BLaER1 treated with 17β-estradiol and CSF1 and Interleukin-3, amounts not matched to agents 10 nM and 100 nM (cell line): ENCODE results near the gene MXD1.

ENCODE experiments used
- H3K27ac ChIP-seq, 11 experiments: shearing (Covaris generic); formaldehyde crosslinking; 2 replicates each; pipeline ENCODE4 v1.8.1; 2022
- H3K27me3 ChIP-seq, 11 experiments: shearing (Covaris generic); formaldehyde crosslinking; 2 replicates each; pipeline ENCODE4 v1.8.1; 2022
- H3K36me3 ChIP-seq, 11 experiments: shearing (Covaris generic); formaldehyde crosslinking; 2 replicates each; pipeline ENCODE4 v1.8.1; 2022
- H3K4me1 ChIP-seq, 10 experiments: shearing (Covaris generic); formaldehyde crosslinking; 2 replicates each; pipeline ENCODE4 v1.8.1; 2022
- H3K4me2 ChIP-seq, 11 experiments: shearing (Covaris generic); formaldehyde crosslinking; 2 replicates each; pipeline ENCODE4 v1.8.1; 2022
- H3K4me3 ChIP-seq, 10 experiments: shearing (Covaris generic); formaldehyde crosslinking; 2 replicates each; pipeline ENCODE4 v1.8.1; 2022
- H3K9ac ChIP-seq, 11 experiments: shearing (Covaris generic); formaldehyde crosslinking; 2 replicates each; pipeline ENCODE4 v1.8.1; 2022
- H3K9me3 ChIP-seq, 11 experiments: shearing (Covaris generic); formaldehyde crosslinking; replicated peaks in 1 of 11; 2 replicates each; pipeline ENCODE4 v1.8.1; 2022
- H4K20me1 ChIP-seq, 11 experiments: shearing (Covaris generic); formaldehyde crosslinking; 2 replicates each; pipeline ENCODE4 v1.8.1; 2022
- Cebpa-rat ChIP-seq, 11 experiments: shearing (Covaris generic); IDR thresholded peaks; 2 replicates each; pipeline ENCODE4 v1.8.1; 2022

The MXD1 gene

GRCh38 chr2:69985688-69986087 is 70.8 kb downstream of the MXD1 start:
- Histone ChIP-seq H3K27ac (peak overlapping the region in 4 of 11 experiments; percentile 37 to 82 (median 72); a peak in 8 of 22 replicates), H3K4me1 (peaks cover 0 to 80% (median 15%) of the 10 kb centered on the region in 10 experiments; a peak in 15 of 20 replicates), H3K4me3 (no peak overlapping the region), H3K36me3 (peaks cover 0 to 5% (median 0%) of the 10 kb centered on the region in 11 experiments; a peak in 4 of 22 replicates), H4K20me1 (no peaks in the 10 kb centered on the region), H3K27me3 (no peaks in the 10 kb centered on the region), H3K9me3 (0 out of 22 replicates have a peak, but pooled peaks cover 0 to 7% (median 0%) of the 10 kb centered on the region in 11 experiments), H3K9ac (peak overlapping the region in 3 of 11 experiments; percentile 15 to 54 (median 15); a peak in 4 of 22 replicates), H3K4me2 (peak overlapping the region in 5 of 11 experiments; percentile 43 to 81 (median 71); a peak in 11 of 22 replicates)
- peak in 9 of 11 experiments; percentile 8 to 89 (median 57); a peak in 11 of 22 replicates for TF ChIP-seq Cebpa-rat (IDR thresholded peaks at IDR 0.05)

GRCh38 chr2:69986691-69987090 is 71.8 kb downstream of the MXD1 start:
- Histone ChIP-seq H3K4me2 (peak overlapping the region in 3 of 11 experiments; percentile 71 to 81 (median 76); a peak in 6 of 22 replicates), H3K36me3 (peaks cover 0 to 10% (median 0%) of the 10 kb centered on the region in 11 experiments; a peak in 4 of 22 replicates), H3K4me3 (no peak overlapping the region), H3K27me3 (no peaks in the 10 kb centered on the region), H3K9me3 (0 out of 22 replicates have a peak, but pooled peaks cover 0 to 7% (median 0%) of the 10 kb centered on the region in 11 experiments), H4K20me1 (no peaks in the 10 kb centered on the region), H3K9ac (peak overlapping the region in 3 of 11 experiments; percentile 15 to 54 (median 15); a peak in 4 of 22 replicates), H3K4me1 (peaks cover 0 to 90% (median 15%) of the 10 kb centered on the region in 10 experiments; a peak in 15 of 20 replicates), H3K27ac (peak overlapping the region in 5 of 11 experiments; percentile 23 to 82 (median 64); a peak in 10 of 22 replicates)
- no peak for TF ChIP-seq Cebpa-rat (IDR thresholded peaks at IDR 0.05)

- H4K20me1 ChIP-seq: no peaks in the 10 kb centered on the region
- no peak overlapping the region for H3K27ac ChIP-seq
- peaks cover 0 to 19% (median 4%) of the 10 kb centered on the region in 11 experiments; a peak in 8 of 22 replicates for H3K36me3 ChIP-seq
- H3K4me3 ChIP-seq: no peak overlapping the region
- no peak for TF ChIP-seq Cebpa-rat (IDR thresholded peaks at IDR 0.05)
- H3K9me3 ChIP-seq: 0 out of 22 replicates have a peak, but pooled peaks cover 0 to 7% (median 0%) of the 10 kb centered on the region in 11 experiments
- peaks cover 0 to 100% (median 15%) of the 10 kb centered on the region in 10 experiments; a peak in 15 of 20 replicates for H3K4me1 ChIP-seq
- no peaks in the 10 kb centered on the region for H3K27me3 ChIP-seq
- H3K9ac ChIP-seq: no peak overlapping the region
- H3K4me2 ChIP-seq: peak overlapping the region in 2 of 11 experiments; percentile 76 to 81; a peak in 2 of 22 replicates
Observed at GRCh38 chr2:69988086-69988635, 73.3 kb downstream of the MXD1 start.

DNA sequence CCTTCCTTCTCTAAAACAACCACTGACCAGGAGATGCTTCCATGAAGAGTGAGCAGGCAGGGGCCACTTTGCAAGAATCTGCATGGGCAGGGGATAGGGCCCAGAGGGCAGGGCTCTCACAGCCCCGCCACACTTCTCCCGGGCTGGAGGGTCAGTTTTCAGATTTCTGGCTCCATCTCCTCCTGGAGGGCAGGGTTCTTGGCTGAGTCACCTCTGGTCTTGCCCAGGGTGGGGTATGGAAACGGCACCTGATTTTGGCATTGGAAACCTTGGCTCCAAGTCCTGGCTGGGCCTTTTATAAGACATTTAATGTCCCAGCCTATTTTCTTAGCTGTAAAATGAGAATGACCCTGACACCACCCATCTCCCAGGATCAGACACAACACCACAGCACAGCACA is 74.1 kb downstream of the MXD1 start:
- Histone ChIP-seq H3K9ac (no peak overlapping the region), H3K4me1 (peaks cover 0 to 100% (median 15%) of the 10 kb centered on the region in 10 experiments; a peak in 15 of 20 replicates), H3K27me3 (no peaks in the 10 kb centered on the region), H4K20me1 (no peaks in the 10 kb centered on the region), H3K4me3 (no peak overlapping the region), H3K4me2 (peak overlapping the region in 3 of 11 experiments; percentile 28 to 55 (median 38); a peak in 6 of 22 replicates), H3K27ac (peak overlapping the region in 3 of 11 experiments; percentile 7 to 35 (median 29); a peak in 6 of 22 replicates), H3K9me3 (0 out of 22 replicates have a peak, but pooled peaks cover 0 to 7% (median 0%) of the 10 kb centered on the region in 11 experiments), H3K36me3 (peaks cover 4 to 28% (median 12%) of the 10 kb centered on the region in 11 experiments; a peak in 19 of 22 replicates)
- no peak for TF ChIP-seq Cebpa-rat (IDR thresholded peaks at IDR 0.05)

DNA sequence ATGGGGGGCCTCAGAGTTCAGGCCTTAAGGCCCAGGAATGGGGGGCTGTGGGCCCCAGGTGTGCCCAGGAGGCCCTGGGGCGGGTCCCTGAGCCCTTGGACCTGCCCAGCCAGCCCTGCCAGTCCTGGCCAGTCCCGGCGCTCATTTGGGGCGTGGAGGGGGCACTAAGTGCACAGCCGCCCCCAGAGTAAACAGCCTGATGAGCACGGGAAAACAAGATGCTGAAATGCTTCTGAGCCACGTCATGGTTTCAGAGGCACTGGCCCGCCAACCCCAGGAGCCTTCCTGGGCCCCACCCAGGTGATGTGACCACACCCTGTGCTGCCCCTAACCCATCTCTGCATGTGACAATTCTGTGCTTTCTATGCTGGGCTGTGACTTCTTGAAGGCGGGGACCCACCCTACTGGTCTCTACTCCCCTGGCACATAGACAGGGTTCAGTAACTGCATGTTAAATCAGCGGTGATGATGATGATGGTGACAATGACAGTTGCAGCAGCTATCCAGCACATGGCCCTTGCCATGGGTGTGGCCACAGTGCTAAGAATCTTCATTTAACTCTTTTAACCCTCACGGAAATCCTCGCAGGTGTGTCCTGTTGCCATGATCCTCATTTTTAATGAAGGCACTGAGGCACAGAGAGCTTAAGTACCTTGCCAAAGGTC is 74.7 kb downstream of the MXD1 start:
- Histone ChIP-seq H3K4me3 (no peak overlapping the region), H3K4me2 (peak overlapping the region in 4 of 11 experiments; percentile 16 to 55 (median 33); a peak in 8 of 22 replicates), H3K4me1 (peaks cover 0 to 100% (median 15%) of the 10 kb centered on the region in 10 experiments; a peak in 15 of 20 replicates), H3K27ac (peak overlapping the region in 3 of 11 experiments; percentile 7 to 35 (median 29); a peak in 5 of 22 replicates), H4K20me1 (no peaks in the 10 kb centered on the region), H3K9me3 (0 out of 22 replicates have a peak, but pooled peaks cover 0 to 7% (median 0%) of the 10 kb centered on the region in 11 experiments), H3K36me3 (peaks cover 8 to 33% (median 18%) of the 10 kb centered on the region in 11 experiments; a peak in 19 of 22 replicates), H3K27me3 (no peaks in the 10 kb centered on the region), H3K9ac (no peak overlapping the region)
- no peak for TF ChIP-seq Cebpa-rat (IDR thresholded peaks at IDR 0.05)
